ENCODE measurements around the gene KDM4E. TPM values are rescaled to one million over a fixed set of nuclear protein-coding genes. Genes with fewer than 3 reads are reported as not detected.
A peak's percentile ranks its signal among the peaks of the same experiment; 100 is the strongest.

KDM4E gene
- total RNA-seq, 1 experiment from 2014 or later, result not detected

GRCh38 chr11:95066716-95067038, 41.6 kb downstream of the KDM4E start, which contains the start of gene SRSF8:
Gene SRSF8 (plus strand): TSS chr11:95066919. CDS start chr11:95067227, 308 bp downstream.
- H3K36me3 ChIP-seq (replicated peaks; ENCODE audit: control insufficient read depth, insufficient read depth, low read length), result no peaks in the 10 kb centered on the region
- no peaks in the 10 kb centered on the region for H3K27me3 ChIP-seq (ENCODE audit: control insufficient read depth, insufficient read depth, low read length)
- DNase-seq, result no peak
- peak within 1 kb of the TSS; percentile 70 for H3K4me3 ChIP-seq (ENCODE audit: insufficient read depth, low read depth, low read length)

GRCh38 chr11:95067039-95067840, 42.2 kb downstream of the KDM4E start:
- Histone ChIP-seq H3K4me3 (ENCODE audit: insufficient read depth, low read depth, low read length) (peak overlapping the region; percentile 70), H3K36me3 (replicated peaks; ENCODE audit: control insufficient read depth, insufficient read depth, low read length) (no peaks in the 10 kb centered on the region), H3K27me3 (ENCODE audit: control insufficient read depth, insufficient read depth, low read length) (no peaks in the 10 kb centered on the region)
- DNase-seq, result peak; percentile 70

GRCh38 chr11:95067841-95068219, 42.8 kb downstream of the KDM4E start:
- H3K4me3 ChIP-seq (ENCODE audit: insufficient read depth, low read depth, low read length), result peak overlapping the region; percentile 70
- H3K27me3 ChIP-seq (ENCODE audit: control insufficient read depth, insufficient read depth, low read length), result no peaks in the 10 kb centered on the region
- no peaks in the 10 kb centered on the region for H3K36me3 ChIP-seq (replicated peaks; ENCODE audit: control insufficient read depth, insufficient read depth, low read length)
- DNase-seq, result no peak

GRCh38 chr11:95068549-95068948, 43.5 kb downstream of the KDM4E start:
- no peak for DNase-seq
- H3K36me3 ChIP-seq (replicated peaks; ENCODE audit: control insufficient read depth, insufficient read depth, low read length), result no peaks in the 10 kb centered on the region
- peak overlapping the region; percentile 70 for H3K4me3 ChIP-seq (ENCODE audit: insufficient read depth, low read depth, low read length)
- H3K27me3 ChIP-seq (ENCODE audit: control insufficient read depth, insufficient read depth, low read length), result no peaks in the 10 kb centered on the region

GRCh38 chr11:95070471-95070870, 45.4 kb downstream of the KDM4E start:
- no peaks in the 10 kb centered on the region for H3K27me3 ChIP-seq (ENCODE audit: control insufficient read depth, insufficient read depth, low read length)
- no peak for DNase-seq
- no peaks in the 10 kb centered on the region for H3K36me3 ChIP-seq (replicated peaks; ENCODE audit: control insufficient read depth, insufficient read depth, low read length)
- H3K4me3 ChIP-seq (ENCODE audit: insufficient read depth, low read depth, low read length), result no peak overlapping the region

- no peak overlapping the region for H3K4me3 ChIP-seq (ENCODE audit: insufficient read depth, low read depth, low read length)
- no peaks in the 10 kb centered on the region for H3K27me3 ChIP-seq (ENCODE audit: control insufficient read depth, insufficient read depth, low read length)
- no peak for DNase-seq
- no peaks in the 10 kb centered on the region for H3K36me3 ChIP-seq (replicated peaks; ENCODE audit: control insufficient read depth, insufficient read depth, low read length)
These were observed 47.9 kb downstream of the KDM4E start for GRCh38 chr11:95072948-95073347.

GRCh38 chr11:95074792-95075563, 49.9 kb downstream of the KDM4E start:
- DNase-seq, result no peak
- Histone ChIP-seq H3K4me3 (ENCODE audit: insufficient read depth, low read depth, low read length) (no peak overlapping the region), H3K36me3 (replicated peaks; ENCODE audit: control insufficient read depth, insufficient read depth, low read length) (no peaks in the 10 kb centered on the region), H3K27me3 (ENCODE audit: control insufficient read depth, insufficient read depth, low read length) (no peaks in the 10 kb centered on the region)

GRCh38 chr11:95076416-95076815, 51.4 kb downstream of the KDM4E start:
- DNase-seq, result no peak
- Histone ChIP-seq H3K4me3 (ENCODE audit: insufficient read depth, low read depth, low read length) (no peak overlapping the region), H3K27me3 (ENCODE audit: control insufficient read depth, insufficient read depth, low read length) (no peaks in the 10 kb centered on the region), H3K36me3 (replicated peaks; ENCODE audit: control insufficient read depth, insufficient read depth, low read length) (no peaks in the 10 kb centered on the region)

GRCh38 chr11:95076981-95077380, 51.9 kb downstream of the KDM4E start:
- no peak for DNase-seq
- H3K27me3 ChIP-seq (ENCODE audit: control insufficient read depth, insufficient read depth, low read length), result no peaks in the 10 kb centered on the region
- no peak overlapping the region for H3K4me3 ChIP-seq (ENCODE audit: insufficient read depth, low read depth, low read length)
- no peaks in the 10 kb centered on the region for H3K36me3 ChIP-seq (replicated peaks; ENCODE audit: control insufficient read depth, insufficient read depth, low read length)

Other genes with a start within 250 kb of the KDM4E start
- 30.6 and 42.6 TPM in 2 replicates for gene CWC15, start 51.7 kb upstream of the KDM4E start, total RNA-seq (2014; rRNA removed; shearing (Covaris generic))
- gene KDM4D, start 51.5 kb upstream of the KDM4E start, total RNA-seq (2014; rRNA removed; shearing (Covaris generic)), result 3.3 and 3.7 TPM in 2 replicates
- not detected in 2 replicates for gene KDM4F, start 24.2 kb downstream of the KDM4E start, total RNA-seq (2014; rRNA removed; shearing (Covaris generic))
- gene SRSF8, start 41.7 kb downstream of the KDM4E start, total RNA-seq (2014; rRNA removed; shearing (Covaris generic)), result 11.6 and 15.2 TPM in 2 replicates
- 3.6 and 6.2 TPM in 2 replicates for gene ENDOD1, start 64.6 kb downstream of the KDM4E start, total RNA-seq (2014; rRNA removed; shearing (Covaris generic))
- gene SESN3, start 205.9 kb downstream of the KDM4E start, total RNA-seq (2014; rRNA removed; shearing (Covaris generic)), result 12.6 and 30.4 TPM in 2 replicates